GM10248 (cell line): Measurements from ENCODE around the gene NPAS2.

ENCODE experiments used
- CTCF ChIA-PET: fragments of 300-600 bp; sonication (Branson Sonifier 250); formaldehyde crosslinking; extraction: SDS; loops from one replicate; lab custom pipeline; 2021; ENCODE audit warnings: antibody characterized with exemption; lab: Yijun Ruan, JAX
- POLR2A ChIA-PET: fragments of 350-650 bp; sonication (Branson Sonifier 250); formaldehyde crosslinking; extraction: SDS; loops from one replicate; lab custom pipeline; 2020; ENCODE audit warnings: antibody characterized with exemption; lab: Yijun Ruan, JAX
- DNase-seq: peaks from one replicate; pipeline ENCODE4 v3.0.0; 2012; ENCODE audit errors: extremely low spot score
- TF ChIP-seq, protein P1 (sequence below): IDR thresholded peaks from 2 replicates; pipeline ENCODE4 v1.5.1; 2012; ENCODE audit warnings: mild to moderate bottlenecking, low read depth; ENCODE audit errors: extremely low read depth, missing control alignments, control extremely low read depth

Gene NPAS2

DNA sequence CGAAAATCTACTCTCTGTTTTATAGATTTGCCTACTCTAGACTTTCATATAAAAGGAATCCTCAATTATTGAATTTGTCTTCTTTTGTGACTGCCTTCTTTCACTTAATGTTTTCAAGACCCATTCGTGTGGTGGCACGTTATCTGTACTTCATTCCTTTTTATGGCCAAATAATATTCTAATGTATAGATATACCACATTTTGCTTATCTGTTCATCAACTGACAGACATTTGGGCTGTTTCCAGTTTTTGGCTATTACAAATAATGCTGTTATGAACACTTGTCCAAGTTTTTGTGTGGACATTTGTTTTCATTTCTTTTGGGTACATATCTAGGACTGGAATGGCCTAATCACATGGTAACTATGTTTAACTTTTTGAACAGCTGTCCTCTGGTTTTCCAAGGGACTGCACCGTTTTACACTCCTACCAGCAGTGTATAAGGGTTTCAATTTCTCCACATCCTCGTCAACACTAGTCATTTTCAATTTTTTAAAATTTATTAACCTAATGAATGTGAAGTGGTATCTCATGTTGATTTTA lies 9.3 kb upstream of the NPAS2 start:
- CTCF ChIA-PET: no interaction called here
- DNase-seq: no peak
- POLR2A ChIA-PET: interaction anchor here (0.6 kb wide), 1 partner anchor 247 kb away, joined by 3 read pairs; no protein-coding TSS in a partner anchor
- TF ChIP-seq, protein P1, sequence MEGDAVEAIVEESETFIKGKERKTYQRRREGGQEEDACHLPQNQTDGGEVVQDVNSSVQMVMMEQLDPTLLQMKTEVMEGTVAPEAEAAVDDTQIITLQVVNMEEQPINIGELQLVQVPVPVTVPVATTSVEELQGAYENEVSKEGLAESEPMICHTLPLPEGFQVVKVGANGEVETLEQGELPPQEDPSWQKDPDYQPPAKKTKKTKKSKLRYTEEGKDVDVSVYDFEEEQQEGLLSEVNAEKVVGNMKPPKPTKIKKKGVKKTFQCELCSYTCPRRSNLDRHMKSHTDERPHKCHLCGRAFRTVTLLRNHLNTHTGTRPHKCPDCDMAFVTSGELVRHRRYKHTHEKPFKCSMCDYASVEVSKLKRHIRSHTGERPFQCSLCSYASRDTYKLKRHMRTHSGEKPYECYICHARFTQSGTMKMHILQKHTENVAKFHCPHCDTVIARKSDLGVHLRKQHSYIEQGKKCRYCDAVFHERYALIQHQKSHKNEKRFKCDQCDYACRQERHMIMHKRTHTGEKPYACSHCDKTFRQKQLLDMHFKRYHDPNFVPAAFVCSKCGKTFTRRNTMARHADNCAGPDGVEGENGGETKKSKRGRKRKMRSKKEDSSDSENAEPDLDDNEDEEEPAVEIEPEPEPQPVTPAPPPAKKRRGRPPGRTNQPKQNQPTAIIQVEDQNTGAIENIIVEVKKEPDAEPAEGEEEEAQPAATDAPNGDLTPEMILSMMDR: no peak

DNA sequence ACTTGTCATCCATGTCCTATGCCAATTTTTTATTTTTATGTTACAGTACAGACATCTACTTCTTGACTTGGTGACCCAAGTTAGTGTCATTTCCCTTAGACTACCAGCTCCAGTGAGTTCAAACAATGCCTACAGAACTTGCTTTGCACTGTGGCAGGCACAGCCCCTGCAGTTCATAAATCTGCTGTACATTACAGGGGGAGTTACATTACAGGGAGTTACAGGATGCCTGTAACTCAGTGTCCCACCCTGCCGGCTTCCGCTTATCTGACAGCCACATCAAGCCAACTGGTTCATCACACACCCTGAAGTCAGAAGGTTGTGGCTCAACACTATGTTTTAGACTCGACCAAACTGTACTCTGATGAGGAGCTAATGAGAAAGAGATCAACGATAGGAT lies 7.8 kb upstream of the NPAS2 start:
- no peak for DNase-seq
- CTCF ChIA-PET: no interaction called here
- POLR2A ChIA-PET: no interaction called here
- TF ChIP-seq, protein P1: no peak

DNA sequence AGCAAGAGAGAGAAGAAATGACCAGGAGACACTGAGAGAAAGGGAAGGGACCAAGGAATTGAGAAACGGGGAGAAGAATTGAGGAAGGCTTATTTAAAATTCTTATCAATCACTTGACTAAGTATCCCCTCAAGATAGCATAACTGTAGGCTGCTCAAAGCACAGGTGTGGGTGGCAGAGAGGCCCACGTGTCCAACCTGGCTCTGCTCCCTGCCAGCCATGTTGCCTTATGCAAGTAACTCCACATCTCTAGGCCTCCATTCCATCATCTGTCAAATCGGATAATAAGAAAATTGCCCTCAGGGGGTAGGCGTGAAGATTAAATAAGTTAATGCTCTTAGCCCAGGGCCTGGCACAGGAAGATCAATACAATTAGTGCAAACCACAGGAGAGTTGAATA lies 7.4 kb upstream of the NPAS2 start:
- TF ChIP-seq, protein P1: no peak
- POLR2A ChIA-PET: no interaction called here
- CTCF ChIA-PET: no interaction called here
- no peak for DNase-seq

DNA sequence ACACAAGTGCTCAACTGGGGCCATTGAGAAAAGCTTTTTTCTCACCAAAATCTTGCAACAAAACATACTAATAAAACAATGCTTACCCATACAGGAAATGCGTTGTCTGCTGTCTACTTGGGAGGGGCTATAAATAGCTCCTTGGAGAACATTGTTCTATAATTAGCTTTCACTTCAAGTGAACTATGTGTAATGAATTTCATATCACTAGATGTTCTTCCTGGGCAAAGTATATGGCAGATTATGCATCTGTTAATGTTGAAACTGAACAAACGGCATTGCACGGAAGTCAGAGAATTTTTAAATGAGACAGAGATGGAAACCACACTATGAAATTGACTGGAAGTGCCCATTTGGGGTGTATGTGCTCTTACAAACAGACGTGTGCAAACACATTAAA lies 6.4 kb upstream of the NPAS2 start:
- POLR2A ChIA-PET: no interaction called here
- no peak for DNase-seq
- TF ChIP-seq, protein P1: no peak
- CTCF ChIA-PET: no interaction called here

DNA sequence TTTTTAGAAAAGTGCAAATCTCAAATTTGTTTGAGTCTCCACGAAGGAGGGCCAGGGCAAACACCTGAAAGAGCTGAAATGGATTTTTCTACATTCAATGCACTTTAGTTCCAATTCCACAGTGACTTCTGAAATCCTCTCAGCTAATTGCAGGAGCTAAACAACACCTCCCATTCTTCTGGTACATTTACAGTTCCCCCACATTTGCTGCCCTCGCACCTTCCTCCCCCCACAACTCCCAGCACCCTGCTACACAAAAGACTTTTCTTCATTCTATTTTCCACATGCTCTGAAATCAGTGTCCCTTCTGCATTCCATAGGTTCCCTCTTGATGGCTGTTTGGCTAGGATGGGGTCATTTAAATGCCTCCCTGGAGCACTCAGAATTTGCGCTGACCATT lies 5.9 kb upstream of the NPAS2 start:
- ChIA-PET CTCF (no interaction called here), POLR2A (no interaction called here)
- DNase-seq: no peak
- TF ChIP-seq, protein P1: no peak

DNA sequence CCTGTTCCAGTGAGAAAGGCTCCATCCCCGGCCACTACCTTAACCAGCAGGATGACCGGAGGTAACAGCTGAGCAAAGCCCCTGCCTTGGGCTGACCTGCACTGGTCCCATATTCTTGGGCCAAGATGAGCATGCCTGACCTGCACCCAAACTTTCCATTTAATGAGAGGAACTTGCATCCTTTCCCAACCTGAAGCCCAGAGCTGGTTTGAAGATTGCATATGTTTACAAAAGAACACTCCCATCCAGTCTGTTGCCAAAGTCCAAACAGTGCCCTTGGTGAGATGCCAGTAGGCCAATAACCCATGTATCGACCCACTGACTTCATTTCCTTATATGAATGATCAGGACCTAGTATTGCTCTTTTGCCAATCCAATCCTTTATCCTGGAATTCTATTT lies 5.5 kb upstream of the NPAS2 start:
- ChIA-PET CTCF (no interaction called here), POLR2A (no interaction called here)

More for the DNA sequence above, 5.5 kb upstream of the NPAS2 start:
- DNase-seq: no peak
- TF ChIP-seq, protein P1: no peak
